OCI-LY3 (cell line): Measurements from ENCODE around the gene NT5C.
A peak's percentile ranks its signal among the peaks of the same experiment; 100 is the strongest.

ENCODE experiments used
- H2AFZ ChIP-seq: fragments of 200-600, 300-600 bp; shearing (Covaris generic); 2 replicates; pipeline ENCODE4 v1.6.0; 2014; ENCODE audit warnings: antibody characterized with exemption, low read depth, low read length
- H3K27ac ChIP-seq: fragments of 200-600, 300-600 bp; sonication (generic); 2 replicates; pipeline ENCODE4 v1.5.1; 2014; ENCODE audit warnings: mild to moderate bottlenecking, low read length, moderate library complexity, mixed read lengths
- H3K27me3 ChIP-seq: fragments of 200-600, 300-600 bp; sonication (generic); 2 replicates; pipeline ENCODE4 v1.6.1; 2014; ENCODE audit warnings: low read depth, low read length, mixed read lengths
- H3K36me3 ChIP-seq: fragments of 200-600, 300-600 bp; sonication (generic); replicated peaks from 2 replicates; pipeline ENCODE3; 2014; ENCODE audit warnings: low read depth, low read length, mixed read lengths
- H3K4me1 ChIP-seq: fragments of 300-600, 200-600 bp; sonication (generic); 2 replicates; pipeline ENCODE4 v1.6.1; 2014; ENCODE audit warnings: low read length, mixed read lengths
- H3K4me2 ChIP-seq: fragments of 200-600, 300-600 bp; sonication (generic); 2 replicates; pipeline ENCODE4 v1.6.1; 2014; ENCODE audit warnings: low read length, mixed read lengths
- H3K4me3 ChIP-seq: fragments of 300-600, 200-600 bp; sonication (generic); 2 replicates; pipeline ENCODE4 v1.5.1; 2014; ENCODE audit warnings: antibody characterized with exemption, mild to moderate bottlenecking, low read length, moderate library complexity
- H3K79me2 ChIP-seq: fragments of 300-600, 200-600 bp; shearing (Covaris generic); 2 replicates; pipeline ENCODE4 v1.6.1; 2014; ENCODE audit warnings: mild to moderate bottlenecking, low read length, mixed read lengths
- H3K9ac ChIP-seq: fragments of 300-600, 200-600 bp; shearing (Covaris generic); 2 replicates; pipeline ENCODE4 v1.6.0; 2014; ENCODE audit warnings: mild to moderate bottlenecking, low read length, moderate library complexity
- H3K9me3 ChIP-seq: fragments of 200-600, 300-600 bp; shearing (Covaris generic); 2 replicates; pipeline ENCODE4 v1.6.1; 2014; ENCODE audit warnings: low read length, mixed read lengths; ENCODE audit not compliant: insufficient read depth
- H4K20me1 ChIP-seq: fragments of 200-600, 300-600 bp; sonication (generic); 2 replicates; pipeline ENCODE4 v1.6.1; 2016; ENCODE audit warnings: low read length, mixed read lengths; ENCODE audit not compliant: insufficient read depth
- EZH2phosphoT487 ChIP-seq: fragments of 200-600 bp; shearing (Covaris generic); IDR thresholded peaks from 2 replicates; pipeline ENCODE4 v1.6.1; 2018; ENCODE audit warnings: antibody characterized with exemption, mixed run types, low read depth
- TF ChIP-seq, protein P1 (sequence below): fragments of 200-600, 300-600 bp; sonication (generic); IDR thresholded peaks from 2 replicates; pipeline ENCODE4 v1.5.1; 2014; ENCODE audit warnings: antibody characterized with exemption, low read length, low read depth

NT5C gene

DNA sequence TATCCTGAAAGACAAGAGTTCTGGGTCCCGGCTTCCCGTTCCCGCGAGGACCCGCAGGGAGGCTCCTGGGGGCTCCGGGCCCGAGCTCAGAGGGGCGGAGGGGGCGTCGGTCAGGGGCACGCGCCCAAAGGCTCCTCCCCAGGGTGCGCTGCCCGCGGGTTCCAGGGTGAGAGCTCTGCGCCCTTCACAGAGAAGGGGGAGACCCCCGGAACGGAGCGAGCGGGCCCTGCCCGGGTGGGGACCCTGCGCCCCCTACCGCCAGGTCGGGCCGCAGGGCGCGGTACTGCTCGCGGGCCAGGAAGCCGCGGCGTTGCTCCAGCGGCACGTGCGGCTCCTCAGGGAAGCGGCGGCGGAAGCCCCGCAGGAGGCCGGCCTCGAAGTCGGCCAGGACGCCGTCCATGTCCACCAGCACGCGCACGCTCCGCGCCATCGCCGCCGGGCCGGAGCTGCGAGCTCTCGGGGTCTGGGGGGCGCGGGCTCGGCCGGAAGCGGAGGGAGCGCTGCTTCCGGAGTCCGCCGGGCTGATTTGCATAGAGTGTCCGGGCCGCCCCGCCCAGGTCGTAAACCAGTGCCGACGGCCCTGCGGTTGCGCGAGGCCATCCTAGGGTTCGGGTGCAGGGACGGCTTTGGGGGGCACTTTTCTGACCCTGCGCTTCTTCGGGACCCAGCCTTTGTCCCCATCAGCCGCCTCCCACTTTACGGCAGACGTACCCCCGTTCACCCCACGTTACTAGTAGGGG lies at the start of gene NT5C:
Gene NT5C, minus strand, starts transcription at position 465 of the 740 bp plus-strand sequence. Its CDS starts 35 bp downstream, at position 430.
- TF ChIP-seq, protein P1, sequence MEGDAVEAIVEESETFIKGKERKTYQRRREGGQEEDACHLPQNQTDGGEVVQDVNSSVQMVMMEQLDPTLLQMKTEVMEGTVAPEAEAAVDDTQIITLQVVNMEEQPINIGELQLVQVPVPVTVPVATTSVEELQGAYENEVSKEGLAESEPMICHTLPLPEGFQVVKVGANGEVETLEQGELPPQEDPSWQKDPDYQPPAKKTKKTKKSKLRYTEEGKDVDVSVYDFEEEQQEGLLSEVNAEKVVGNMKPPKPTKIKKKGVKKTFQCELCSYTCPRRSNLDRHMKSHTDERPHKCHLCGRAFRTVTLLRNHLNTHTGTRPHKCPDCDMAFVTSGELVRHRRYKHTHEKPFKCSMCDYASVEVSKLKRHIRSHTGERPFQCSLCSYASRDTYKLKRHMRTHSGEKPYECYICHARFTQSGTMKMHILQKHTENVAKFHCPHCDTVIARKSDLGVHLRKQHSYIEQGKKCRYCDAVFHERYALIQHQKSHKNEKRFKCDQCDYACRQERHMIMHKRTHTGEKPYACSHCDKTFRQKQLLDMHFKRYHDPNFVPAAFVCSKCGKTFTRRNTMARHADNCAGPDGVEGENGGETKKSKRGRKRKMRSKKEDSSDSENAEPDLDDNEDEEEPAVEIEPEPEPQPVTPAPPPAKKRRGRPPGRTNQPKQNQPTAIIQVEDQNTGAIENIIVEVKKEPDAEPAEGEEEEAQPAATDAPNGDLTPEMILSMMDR: peak; percentile 79
- no peak for TF ChIP-seq EZH2phosphoT487
- Histone ChIP-seq H4K20me1 (peaks cover 5% of the 10 kb centered on the region; the same call in 1 of the 2 replicates), H2AFZ (peak within 1 kb of the TSS; percentile 72)

DNA sequence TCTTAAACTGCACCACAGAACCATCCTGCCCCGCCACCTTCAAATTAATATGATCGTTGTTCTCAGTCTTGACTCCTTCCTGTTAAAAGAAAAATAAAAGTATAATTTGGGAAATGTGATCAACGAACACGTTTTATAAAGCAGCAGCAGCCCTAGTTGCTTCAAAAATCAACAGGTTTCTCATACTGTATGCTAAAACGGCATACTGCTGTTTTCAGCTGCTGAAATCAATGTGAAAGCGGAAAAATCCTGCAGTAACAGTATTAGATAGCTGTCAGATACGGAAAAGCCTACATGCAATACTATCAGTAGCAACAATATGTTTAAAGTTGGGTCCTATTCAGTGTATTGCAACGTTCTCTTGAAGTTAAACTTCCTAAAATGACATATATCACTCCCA lies 49.6 kb upstream of the NT5C start:
- TF ChIP-seq, protein P1: no peak
- TF ChIP-seq EZH2phosphoT487: no peak
- peak overlapping the region; percentile 92 for H3K4me2 ChIP-seq
- no peaks in the 10 kb centered on the region for H3K27me3 ChIP-seq
- H3K4me3 ChIP-seq: peak overlapping the region; percentile 96
- H4K20me1 ChIP-seq: peaks cover 40% of the 10 kb centered on the region
- H3K79me2 ChIP-seq: peaks cover 75% of the 10 kb centered on the region
- H3K27ac ChIP-seq: peak overlapping the region; percentile 84
- no peak overlapping the region for H2AFZ ChIP-seq
- H3K9ac ChIP-seq: peak overlapping the region; percentile 99
- H3K9me3 ChIP-seq: no peaks in the 10 kb centered on the region
- H3K4me1 ChIP-seq: peaks cover 19% of the 10 kb centered on the region
- peaks cover 39% of the 10 kb centered on the region for H3K36me3 ChIP-seq

More for the DNA sequence above, at the start of gene NT5C:
- peak within 1 kb of the TSS; percentile 95 for H3K4me3 ChIP-seq
- no peaks in the 10 kb centered on the region for H3K9me3 ChIP-seq
- peak within 1 kb of the TSS; percentile 97 for H3K9ac ChIP-seq
- peak within 1 kb of the TSS; percentile 78 for H3K4me2 ChIP-seq
- peaks cover 11% of the 10 kb centered on the region for H3K4me1 ChIP-seq
- peak within 1 kb of the TSS; percentile 72 for H3K27ac ChIP-seq
- H3K27me3 ChIP-seq: no peaks in the 10 kb centered on the region
- peaks cover 16% of the 10 kb centered on the region for H3K79me2 ChIP-seq
- H3K36me3 ChIP-seq: peaks cover 22% of the 10 kb centered on the region

DNA sequence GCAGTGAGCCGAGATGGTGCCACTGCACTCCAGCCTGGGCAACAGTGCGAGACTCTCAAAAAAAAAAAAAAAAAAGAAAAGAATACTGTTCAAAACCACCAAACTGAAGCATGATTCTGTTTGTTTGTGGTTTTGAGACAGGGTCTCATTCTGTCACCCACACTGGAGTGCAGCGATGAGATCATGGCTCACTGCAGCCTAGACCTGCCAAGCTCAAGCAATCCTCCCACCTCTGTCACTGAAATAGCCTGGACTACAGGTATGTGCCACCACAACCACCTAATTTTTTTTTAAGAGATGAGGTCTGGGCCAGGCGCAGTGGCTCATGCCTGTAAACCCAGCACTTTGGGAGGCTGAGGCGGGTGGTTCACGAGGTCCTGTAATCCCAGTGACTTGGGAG lies 46.9 kb upstream of the NT5C start:
- TF ChIP-seq, protein P1: no peak
- no peak for TF ChIP-seq EZH2phosphoT487
- no peaks in the 10 kb centered on the region for H3K27me3 ChIP-seq
- peaks cover 58% of the 10 kb centered on the region for H3K36me3 ChIP-seq
- H3K4me1 ChIP-seq: peaks cover 17% of the 10 kb centered on the region
- no peak overlapping the region for H3K4me3 ChIP-seq
- H4K20me1 ChIP-seq: peaks cover 50% of the 10 kb centered on the region
- no peak overlapping the region for H3K9ac ChIP-seq
- no peak overlapping the region for H3K4me2 ChIP-seq
- H3K79me2 ChIP-seq: peaks cover 97% of the 10 kb centered on the region
- H3K9me3 ChIP-seq: no peaks in the 10 kb centered on the region
- H3K27ac ChIP-seq: no peak overlapping the region
- no peak overlapping the region for H2AFZ ChIP-seq

DNA sequence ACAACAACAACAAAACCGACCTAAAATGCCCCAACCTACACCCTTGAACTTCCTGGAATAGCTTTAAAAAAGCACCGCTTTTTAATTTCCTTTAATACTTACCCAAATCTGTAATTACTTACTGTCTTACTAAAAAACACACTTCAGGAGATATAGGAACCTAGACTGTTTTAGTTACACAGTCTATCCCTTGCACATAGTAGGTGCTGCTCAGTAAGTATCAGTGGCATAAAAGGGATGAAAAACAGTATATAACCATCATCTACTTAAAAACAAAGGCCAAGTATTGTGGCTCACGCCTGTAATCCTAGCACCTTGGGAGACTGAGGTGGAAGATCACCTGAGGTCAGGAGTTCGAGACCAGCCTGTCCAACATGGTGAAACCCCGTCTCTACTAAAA lies 45.1 kb upstream of the NT5C start:
- no peaks in the 10 kb centered on the region for H3K9me3 ChIP-seq
- no peak overlapping the region for H3K9ac ChIP-seq
- H3K27me3 ChIP-seq: no peaks in the 10 kb centered on the region
- peaks cover 57% of the 10 kb centered on the region for H4K20me1 ChIP-seq
- H3K4me3 ChIP-seq: no peak overlapping the region
- peaks cover 17% of the 10 kb centered on the region for H3K4me1 ChIP-seq
- peaks cover 99% of the 10 kb centered on the region for H3K79me2 ChIP-seq
- peaks cover 65% of the 10 kb centered on the region for H3K36me3 ChIP-seq
- no peak overlapping the region for H3K27ac ChIP-seq
- H2AFZ ChIP-seq: no peak overlapping the region
- TF ChIP-seq, protein P1: no peak
- no peak for TF ChIP-seq EZH2phosphoT487
- H3K4me2 ChIP-seq: no peak overlapping the region
